Kidney (tissue), 14 donors: ENCODE data around the gene NUP188. TPM values are rescaled to one million over a fixed set of nuclear protein-coding genes. Genes with fewer than 3 reads are reported as not detected.

Experiments
- DNase-seq, 5 donors: peaks; one replicate each; pipeline ENCODE4 v3.0.0-alpha.2; 2013 to 2020
- FAIRE-seq: peaks from 2 replicates; lab custom pipeline; 2012; peaks lifted over from hg19 to GRCh38; lab: Jason Lieb, UNC
- H3K27ac ChIP-seq, 2 donors: one replicate each; pipeline ENCODE4 v1.7.0; 2013; ENCODE audit warnings: low read depth in 2 of 2, low read length in 2 of 2, inconsistent platforms in 1 of 2
- H3K27me3 ChIP-seq: one replicate; pipeline ENCODE4 v1.7.1; 2013; ENCODE audit warnings: low read length, inconsistent platforms; ENCODE audit not compliant: control insufficient read depth, insufficient read depth
- H3K36me3 ChIP-seq, 3 donors: one replicate each; pipeline versions ENCODE4 v1.7.0 to v1.7.1; 2013; ENCODE audit warnings: low read length in 3 of 3, control low read depth in 1 of 3, inconsistent platforms in 1 of 3; ENCODE audit not compliant: insufficient read depth in 3 of 3, control insufficient read depth in 2 of 3
- H3K4me1 ChIP-seq, 3 donors: one replicate each; pipeline versions ENCODE4 v1.7.0 to v1.7.1; 2013; ENCODE audit warnings: low read length in 3 of 3, inconsistent platforms in 1 of 3, low read depth in 1 of 3; ENCODE audit not compliant: control insufficient read depth in 2 of 3, insufficient read depth in 2 of 3
- H3K4me3 ChIP-seq, 3 donors: one replicate each; pipeline versions ENCODE4 v1.7.0 to v1.8.1; 2013; ENCODE audit warnings: low read length in 3 of 3, control low read depth in 1 of 3, inconsistent platforms in 1 of 3
- H3K9ac ChIP-seq, 3 donors: one replicate each; pipeline versions ENCODE4 v1.7.0 to v1.7.1; 2013; ENCODE audit warnings: low read length in 3 of 3, control low read depth in 1 of 3, inconsistent platforms in 1 of 3
- H3K9me3 ChIP-seq, 3 donors: one replicate each; pipeline versions ENCODE4 v1.7.0 to v1.7.1; 2013; ENCODE audit warnings: low read length in 3 of 3, control low read depth in 1 of 3, inconsistent platforms in 1 of 3; ENCODE audit not compliant: control insufficient read depth in 2 of 3, insufficient read depth in 1 of 3
- intact Hi-C: fragments of 100-400 bp; cut with DNase I; formaldehyde crosslinking; loops from one replicate; pipeline ENCODE4 v1.11.1; 2022
- polyA plus RNA-seq: library from polyadenylated mRNA; stranded (reverse); fragments of 350-450 nt; fragmentation: Illumina TruSeq; extraction: RNeasy Lipid Tissue Mini Kit (QIAGEN cat#74804); gene quantifications from one replicate; pipeline ENCODE4 v1.2.3, GENCODE V29; 2014; ENCODE audit warnings: low read depth, low replicate concordance; ENCODE audit not compliant: insufficient read depth
- total RNA-seq: library from RNA; stranded (reverse); fragmentation: NEBNext Ultra II Directional; extraction: Animal tissue kit (Norgen Biotek cat#: 25700); gene quantifications from one replicate; pipeline ENCODE4 v1.2.1, GENCODE V29; 2021
- TF ChIP-seq, protein P1 (sequence below): IDR thresholded peaks from 3 replicates; pipeline ENCODE4 v1.5.1; 2012; ENCODE audit warnings: mild to moderate bottlenecking, moderate library complexity, borderline replicate concordance; ENCODE audit not compliant: insufficient read depth; ENCODE audit errors: extremely low read depth
- donor health status: control.
- donor health status: control.
- donor health status: control.
- donor health status: control.
- donor health status: control.
- donor health status: DM: yes; HTN: yes; CAD: no.
- donor health status: Normal renal cell carcinoma (clear cell type).

Gene NUP188
- total and polyA plus RNA-seq, 2 donors from 2014 or later, result 6.4 to 27.9 TPM

DNA sequence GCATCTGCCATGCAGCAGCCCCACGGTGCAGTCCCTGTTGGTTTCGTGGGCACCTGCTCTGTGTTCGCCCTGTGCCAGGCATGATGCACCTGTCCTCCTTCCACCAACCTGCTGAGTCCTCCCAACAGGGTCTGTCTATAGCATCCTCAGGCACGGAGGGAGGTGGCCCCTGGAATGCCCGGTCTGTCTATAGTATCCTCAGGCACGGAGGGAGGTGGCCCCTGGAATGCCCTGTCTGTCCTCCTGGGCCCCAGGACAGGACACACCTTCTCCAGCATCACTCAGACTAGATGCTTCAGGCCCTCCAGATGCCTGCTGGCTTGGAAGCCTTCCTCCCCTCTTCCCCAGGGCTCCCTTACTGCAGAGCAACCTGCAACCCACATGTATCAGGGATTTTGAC is 36.6 kb upstream of the NUP188 start:
- FAIRE-seq (no peak), DNase-seq (no peak)
- Histone ChIP-seq H3K4me1 (peaks cover 0 to 27% (median 0%) of the 10 kb centered on the region in 3 donors), H3K4me3 (no peak overlapping the region), H3K9me3 (no peaks in the 10 kb centered on the region), H3K9ac (no peak overlapping the region), H3K27me3 (no peaks in the 10 kb centered on the region), H3K36me3 (peaks cover 3 to 31% (median 23%) of the 10 kb centered on the region in 3 donors), H3K27ac (no peak overlapping the region)
- TF ChIP-seq, protein P1, sequence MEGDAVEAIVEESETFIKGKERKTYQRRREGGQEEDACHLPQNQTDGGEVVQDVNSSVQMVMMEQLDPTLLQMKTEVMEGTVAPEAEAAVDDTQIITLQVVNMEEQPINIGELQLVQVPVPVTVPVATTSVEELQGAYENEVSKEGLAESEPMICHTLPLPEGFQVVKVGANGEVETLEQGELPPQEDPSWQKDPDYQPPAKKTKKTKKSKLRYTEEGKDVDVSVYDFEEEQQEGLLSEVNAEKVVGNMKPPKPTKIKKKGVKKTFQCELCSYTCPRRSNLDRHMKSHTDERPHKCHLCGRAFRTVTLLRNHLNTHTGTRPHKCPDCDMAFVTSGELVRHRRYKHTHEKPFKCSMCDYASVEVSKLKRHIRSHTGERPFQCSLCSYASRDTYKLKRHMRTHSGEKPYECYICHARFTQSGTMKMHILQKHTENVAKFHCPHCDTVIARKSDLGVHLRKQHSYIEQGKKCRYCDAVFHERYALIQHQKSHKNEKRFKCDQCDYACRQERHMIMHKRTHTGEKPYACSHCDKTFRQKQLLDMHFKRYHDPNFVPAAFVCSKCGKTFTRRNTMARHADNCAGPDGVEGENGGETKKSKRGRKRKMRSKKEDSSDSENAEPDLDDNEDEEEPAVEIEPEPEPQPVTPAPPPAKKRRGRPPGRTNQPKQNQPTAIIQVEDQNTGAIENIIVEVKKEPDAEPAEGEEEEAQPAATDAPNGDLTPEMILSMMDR, result no peak
- intact Hi-C loops, result no loop called here

DNA sequence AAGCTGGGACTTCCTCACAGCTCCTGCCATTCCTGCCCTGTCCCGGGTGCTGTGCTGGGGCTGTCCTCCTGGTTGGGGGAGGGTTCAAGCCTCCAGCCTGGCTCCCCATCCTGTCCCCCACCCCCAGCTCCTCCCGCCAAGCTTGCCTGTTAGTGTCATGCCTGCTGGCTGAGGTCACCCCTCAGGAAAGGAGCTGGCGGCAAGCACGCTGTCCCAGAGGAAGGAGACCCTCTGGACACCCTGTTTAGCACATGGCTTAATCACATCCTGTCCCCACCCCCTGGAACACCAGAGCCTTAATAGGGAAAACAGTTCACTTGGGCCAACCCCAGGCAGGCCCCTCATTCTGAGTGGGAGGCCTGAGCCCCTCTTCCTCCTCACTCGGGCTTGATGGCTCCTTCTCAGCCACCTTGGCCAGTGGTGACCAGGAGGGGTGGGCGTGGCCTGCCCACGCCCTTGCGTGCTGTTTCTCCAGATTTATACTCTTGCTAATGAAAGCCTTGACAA is 35.9 kb upstream of the NUP188 start:
- DNase-seq (peak in 2 of 5 donors; percentile 52 to 88), FAIRE-seq (no peak)
- Histone ChIP-seq H3K36me3 (peaks cover 3 to 35% (median 23%) of the 10 kb centered on the region in 3 donors), H3K9me3 (no peaks in the 10 kb centered on the region), H3K9ac (no peak overlapping the region), H3K4me1 (peaks cover 0 to 33% (median 6%) of the 10 kb centered on the region in 3 donors), H3K27ac (peak overlapping the region; percentile 18 to 61), H3K4me3 (no peak overlapping the region), H3K27me3 (no peaks in the 10 kb centered on the region)
- intact Hi-C loops, result no loop called here
- TF ChIP-seq, protein P1, result no peak

DNA sequence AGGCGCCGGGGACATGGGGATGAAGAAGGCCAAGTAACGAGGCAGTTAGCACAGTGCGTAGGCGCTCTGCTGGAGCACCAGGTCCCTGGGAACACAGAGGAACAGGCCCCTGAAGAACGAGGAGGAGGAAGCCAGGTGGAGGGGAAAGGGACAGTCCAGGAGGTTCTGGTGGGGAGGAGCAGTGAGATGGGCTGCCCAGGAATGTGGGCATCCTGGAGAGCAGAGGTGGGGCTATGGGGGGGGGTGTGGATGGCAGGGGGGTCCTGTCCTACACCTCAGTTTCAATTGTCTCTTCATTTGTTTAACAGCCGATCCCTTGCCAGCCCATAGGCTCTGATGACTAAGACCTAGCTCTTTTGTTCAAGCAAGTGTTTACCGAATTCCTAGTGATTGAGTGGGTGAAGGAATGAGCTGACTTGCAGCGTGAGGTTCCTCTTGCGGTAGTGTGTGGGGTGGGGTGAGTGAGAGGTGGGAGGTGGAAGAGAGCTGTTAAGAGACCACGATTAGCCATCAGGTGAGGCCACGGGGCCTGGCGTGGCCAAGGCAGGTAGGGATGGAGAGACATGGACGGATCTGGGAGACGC is 35.1 kb upstream of the NUP188 start:
- Histone ChIP-seq H3K9ac (no peak overlapping the region), H3K27ac (peak overlapping the region; percentile 18 to 62), H3K36me3 (peaks cover 3 to 36% (median 20%) of the 10 kb centered on the region in 3 donors), H3K4me3 (no peak overlapping the region), H3K27me3 (no peaks in the 10 kb centered on the region), H3K9me3 (no peaks in the 10 kb centered on the region), H3K4me1 (peaks cover 0 to 35% (median 9%) of the 10 kb centered on the region in 3 donors)
- DNase-seq (no peak), FAIRE-seq (no peak)
- intact Hi-C loops, result no loop called here
- TF ChIP-seq, protein P1, result no peak
